GM21515 (cell line): Measurements from ENCODE around the gene RPIA.

Experiments
- ATAC-seq: cut with Tn5 transposase; IDR thresholded peaks from one replicate; pipeline ENCODE4 v1.9.1; 2021; ENCODE audit not compliant: unreplicated experiment

Gene RPIA

GRCh38 chr2:88683160-88684021, 8.1 kb upstream of the RPIA start:
- ATAC-seq = no peak

- no peak for ATAC-seq
These were observed 7.0 kb upstream of the RPIA start for GRCh38 chr2:88684519-88684918.

GRCh38 chr2:88686320-88686719, 5.2 kb upstream of the RPIA start:
- no peak for ATAC-seq

GRCh38 chr2:88687384-88687783, 4.1 kb upstream of the RPIA start:
- ATAC-seq = no peak

- peak; percentile 8 for ATAC-seq
These were observed 708 bp upstream of the RPIA start for GRCh38 chr2:88690591-88691338.

DNA sequence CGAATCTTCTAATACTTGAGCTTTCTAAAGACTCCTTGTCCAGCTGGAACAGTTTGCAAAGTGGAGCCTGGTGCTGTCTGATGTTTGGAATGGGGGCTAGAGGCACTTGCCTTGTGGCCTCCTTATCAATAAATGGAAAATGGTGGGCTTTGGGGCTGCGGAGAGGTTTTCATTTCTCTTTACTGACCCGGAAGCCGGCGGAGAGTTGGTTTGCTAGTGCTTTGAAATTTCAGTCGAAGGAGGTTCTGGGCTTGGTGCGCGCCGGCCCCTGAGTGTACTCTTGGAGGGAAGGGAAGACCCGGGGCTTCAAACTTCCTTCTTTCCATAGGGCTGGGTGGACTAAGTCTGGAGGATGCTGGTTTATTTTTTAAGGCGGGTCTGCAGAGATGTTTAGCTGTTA, 714 bp downstream of the RPIA start:
- no peak for ATAC-seq

DNA sequence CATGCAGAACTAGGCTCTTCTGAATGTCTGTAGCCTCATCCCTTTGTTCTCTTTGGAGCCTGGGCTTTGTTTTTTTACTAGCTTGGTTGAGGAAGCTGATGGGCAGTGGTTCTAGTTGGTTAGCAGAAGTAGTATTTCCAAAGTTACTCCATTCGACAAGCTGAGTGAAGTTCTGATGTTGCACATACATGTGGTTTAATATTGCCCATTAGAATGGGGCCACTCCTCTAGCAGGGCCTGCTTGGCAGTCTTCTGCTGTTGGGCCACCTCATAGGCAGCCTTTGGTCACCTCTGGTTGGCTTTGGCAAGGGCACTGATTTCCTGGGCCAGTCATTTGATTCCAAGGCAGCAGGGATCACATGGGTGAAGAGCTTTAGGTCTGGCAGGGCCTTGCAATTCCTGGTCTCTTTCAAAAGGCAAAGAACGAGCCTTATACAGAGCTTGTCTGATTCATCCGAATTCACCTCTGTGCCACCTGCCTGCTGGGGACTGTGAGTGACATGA, 2.5 kb downstream of the RPIA start:
- ATAC-seq = no peak

DNA sequence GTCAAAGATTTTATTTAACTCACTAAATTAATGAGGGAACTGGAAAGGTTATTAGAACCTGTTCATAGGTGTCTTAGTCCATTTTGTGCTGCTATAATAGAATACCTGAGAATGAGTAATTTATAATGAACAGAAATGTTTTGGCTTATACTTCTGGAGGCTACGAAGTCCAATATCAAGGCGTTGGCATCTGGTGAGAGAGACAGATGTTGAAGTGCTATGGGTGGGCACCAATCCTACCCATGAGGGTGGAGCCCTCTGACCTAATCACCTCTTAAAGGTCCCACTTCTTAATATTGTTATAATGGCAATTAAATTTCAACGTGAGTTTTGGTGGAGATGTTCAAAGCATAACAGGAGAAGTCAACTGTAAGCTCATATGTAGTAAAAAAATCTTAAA, 5.1 kb downstream of the RPIA start:
- no peak for ATAC-seq

GRCh38 chr2:88697370-88698026, 6.0 kb downstream of the RPIA start:
- no peak for ATAC-seq

DNA sequence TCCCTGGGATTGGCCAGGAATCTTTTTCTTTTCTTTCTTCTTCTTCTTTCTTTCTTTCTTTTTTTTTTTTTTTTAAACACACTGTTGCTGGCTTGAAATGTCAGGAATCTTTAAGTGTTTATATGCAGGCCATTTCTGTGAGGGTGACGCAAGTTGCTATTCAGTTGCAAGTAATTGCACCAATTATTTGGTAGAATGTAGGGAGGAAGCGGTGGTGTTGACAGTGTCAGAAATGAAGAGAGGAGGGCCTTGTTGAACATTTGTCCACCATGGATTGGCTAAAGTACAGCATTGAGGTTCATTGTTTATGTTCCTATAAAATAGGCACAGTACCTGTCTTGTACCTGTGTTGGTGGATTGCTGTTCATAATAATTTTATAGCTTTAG, 6.5 kb downstream of the RPIA start:
- no peak for ATAC-seq

GRCh38 chr2:88698498-88699233, 7.2 kb downstream of the RPIA start:
- ATAC-seq = no peak

- ATAC-seq = no peak
These were observed 15.5 kb downstream of the RPIA start for GRCh38 chr2:88707003-88707402.

- ATAC-seq = no peak
These were observed 17.7 kb downstream of the RPIA start for GRCh38 chr2:88709181-88709631.

DNA sequence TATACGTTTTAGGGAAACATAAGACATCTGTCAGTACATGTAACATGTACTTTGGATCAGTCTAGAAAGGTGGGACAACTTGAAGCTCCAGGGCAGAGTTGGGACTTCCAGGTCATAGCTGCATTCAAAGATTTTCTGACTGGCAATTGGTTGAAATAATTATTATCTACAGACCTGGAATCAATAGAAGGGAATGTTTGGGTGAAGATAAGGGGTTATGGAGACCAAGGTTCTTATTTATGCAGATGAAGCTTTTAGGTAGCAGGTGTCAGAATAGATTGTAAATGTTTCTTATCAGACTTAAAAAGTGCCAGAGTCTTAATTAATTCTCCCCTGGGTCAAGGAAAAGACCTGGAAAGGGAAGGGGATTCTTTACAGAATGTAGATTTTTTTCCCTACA, 19.8 kb downstream of the RPIA start:
- ATAC-seq = no peak

GRCh38 chr2:88711897-88712296, 20.4 kb downstream of the RPIA start:
- no peak for ATAC-seq

DNA sequence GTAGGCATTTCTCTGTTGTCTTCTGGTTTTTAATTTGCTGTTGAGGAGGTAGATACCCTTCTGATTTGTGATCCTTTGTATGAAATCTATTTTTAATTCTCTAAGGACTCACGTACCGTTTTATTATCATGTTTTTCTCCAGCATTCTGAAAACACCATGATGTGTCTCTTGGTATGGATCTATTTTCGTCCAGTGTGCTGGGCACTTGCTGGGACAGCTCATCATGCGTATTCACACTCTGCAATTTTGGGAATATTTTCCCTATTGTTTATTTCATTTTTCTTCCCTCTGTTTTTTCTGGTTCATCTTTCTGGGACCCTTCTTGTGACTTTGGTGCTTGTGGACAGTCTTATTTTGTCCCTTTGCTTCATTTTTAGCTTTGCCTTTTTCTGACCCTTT, 21.9 kb downstream of the RPIA start:
- ATAC-seq = no peak

DNA sequence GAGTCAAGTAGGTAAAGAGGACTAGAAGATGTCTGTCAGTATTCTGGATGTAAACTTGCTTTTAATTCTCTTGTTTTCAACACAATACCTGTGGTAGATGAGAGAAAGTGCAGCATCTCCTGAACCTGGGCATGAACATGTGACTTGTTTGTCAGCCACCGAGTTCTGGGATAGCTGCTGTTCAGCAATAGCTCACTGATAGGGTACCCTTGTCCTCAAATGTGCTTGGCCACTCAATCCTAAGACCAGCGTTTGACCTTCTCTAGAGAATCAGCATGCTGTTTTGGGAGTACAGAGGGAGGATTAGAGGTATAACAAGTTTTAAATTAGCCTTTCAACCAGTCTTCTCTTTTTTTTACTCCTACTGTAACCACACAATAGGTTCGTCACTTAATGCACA, 23.2 kb downstream of the RPIA start:
- ATAC-seq = no peak

DNA sequence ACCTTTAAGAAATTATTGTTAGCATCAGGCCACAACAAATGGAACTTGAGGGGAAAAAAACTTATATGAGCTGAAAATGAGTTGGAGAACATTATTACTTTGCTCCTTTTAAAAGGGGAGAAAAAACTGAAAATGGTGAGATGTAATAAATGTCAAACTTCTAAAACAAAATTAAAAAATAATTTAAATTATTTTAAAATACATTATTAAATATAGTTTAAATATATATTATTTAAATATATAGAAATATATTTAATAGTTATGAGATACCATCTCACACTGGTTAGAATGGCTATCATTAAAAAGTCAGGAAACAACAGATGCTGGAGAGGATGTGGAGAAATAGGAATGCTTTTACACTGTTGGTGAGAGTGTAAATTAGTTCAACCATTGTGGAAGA, 28.9 kb downstream of the RPIA start:
- ATAC-seq = no peak

- ATAC-seq = no peak
These were observed 29.8 kb downstream of the RPIA start for GRCh38 chr2:88721268-88721667.

- ATAC-seq = no peak
These were observed 33.3 kb downstream of the RPIA start for GRCh38 chr2:88724643-88725332.
